ENCODE data around the gene LIPT2.
A peak's percentile ranks its signal among the peaks of the same experiment; 100 is the strongest.
"Not testable (repeated sequence)": the region's sequence is repeated elsewhere in the genome, so short reads cannot be mapped to it uniquely, and the experiment has no call there.

The LIPT2 gene

DNA sequence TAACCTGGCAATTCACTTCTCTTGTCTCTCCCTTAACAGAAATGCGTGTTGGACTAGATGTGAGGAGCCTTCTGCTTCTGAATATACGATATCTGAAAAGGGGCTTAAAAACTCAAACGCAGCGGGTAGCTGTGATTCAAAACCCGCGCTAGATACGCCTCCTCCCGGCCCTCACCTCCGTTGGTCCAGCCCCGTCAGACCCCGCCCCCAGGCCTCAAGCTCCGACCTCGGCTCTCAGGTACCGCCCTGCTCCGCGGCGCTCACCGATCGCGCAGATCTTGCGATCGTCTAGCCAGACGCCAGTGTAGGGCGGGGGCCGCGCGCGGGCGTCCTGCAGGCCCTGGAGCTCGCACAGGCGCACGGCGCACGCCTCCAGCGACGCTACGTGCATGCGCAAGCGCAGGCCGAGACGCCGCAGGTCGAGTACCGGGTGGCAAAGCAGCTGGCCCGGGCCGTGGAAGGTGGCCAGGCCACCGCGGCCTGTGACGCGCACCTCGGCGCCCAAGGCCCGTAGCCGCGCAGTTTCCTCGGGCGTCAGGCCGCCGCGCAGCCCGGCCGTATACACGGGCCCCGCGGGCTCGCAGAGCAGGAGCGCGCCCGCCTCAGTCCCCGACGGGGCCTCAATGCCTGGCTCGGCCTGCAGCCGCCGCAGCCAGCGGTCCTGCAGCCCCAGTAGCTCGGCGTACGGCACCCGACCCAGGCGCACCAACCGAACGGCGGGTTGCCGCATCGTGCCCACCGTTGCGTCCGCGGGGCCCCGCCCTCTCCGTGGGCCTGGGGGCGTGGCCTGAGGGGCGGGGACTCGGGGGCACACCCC, at the start of gene LIPT2:
Gene LIPT2 (minus strand): TSS at position 751 of the 817 bp plus-strand sequence. CDS start 21 bp downstream, at position 730.
- DNase-seq = peak; percentile 89 to 94

DNA sequence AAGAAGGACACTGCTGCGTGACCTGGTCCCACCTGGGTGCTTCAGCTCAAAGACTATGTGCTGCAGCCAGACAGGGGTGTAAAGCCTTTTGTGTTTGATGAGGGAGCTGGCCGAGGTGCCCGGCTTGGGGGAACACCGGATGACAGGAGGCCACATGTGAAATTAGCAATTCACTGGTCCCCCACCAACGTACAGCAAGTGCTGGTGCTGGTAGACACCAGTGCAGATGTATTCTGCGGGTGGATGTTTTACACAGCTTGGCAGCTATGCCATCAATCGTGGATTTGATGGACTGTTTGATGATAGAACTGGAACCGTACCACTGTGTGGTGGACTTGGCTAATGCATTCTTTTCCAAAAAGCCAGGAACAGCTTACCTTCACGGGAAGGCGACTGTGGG, 47.9 kb upstream of the LIPT2 start:
- no peak for DNase-seq

DNA sequence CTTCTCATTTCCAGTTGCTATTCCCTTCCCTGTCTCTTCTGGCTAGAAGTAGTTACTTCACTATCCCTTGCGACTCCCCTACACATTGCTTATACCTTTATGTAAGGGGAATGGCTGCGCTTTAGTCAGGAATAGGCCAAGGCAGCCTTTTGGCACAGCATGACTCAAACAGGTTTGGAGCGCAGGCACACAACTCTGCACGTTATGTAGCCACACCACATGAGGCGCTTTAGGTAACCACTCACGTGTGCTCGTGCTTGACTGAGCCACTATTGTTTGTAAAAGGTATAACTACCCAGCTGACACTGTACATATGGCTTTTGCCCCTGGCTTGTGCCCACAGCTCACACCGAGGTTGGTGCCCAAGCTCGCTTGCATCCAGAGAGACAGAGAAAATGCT, 46.7 kb upstream of the LIPT2 start:
- DNase-seq = no peak

DNA sequence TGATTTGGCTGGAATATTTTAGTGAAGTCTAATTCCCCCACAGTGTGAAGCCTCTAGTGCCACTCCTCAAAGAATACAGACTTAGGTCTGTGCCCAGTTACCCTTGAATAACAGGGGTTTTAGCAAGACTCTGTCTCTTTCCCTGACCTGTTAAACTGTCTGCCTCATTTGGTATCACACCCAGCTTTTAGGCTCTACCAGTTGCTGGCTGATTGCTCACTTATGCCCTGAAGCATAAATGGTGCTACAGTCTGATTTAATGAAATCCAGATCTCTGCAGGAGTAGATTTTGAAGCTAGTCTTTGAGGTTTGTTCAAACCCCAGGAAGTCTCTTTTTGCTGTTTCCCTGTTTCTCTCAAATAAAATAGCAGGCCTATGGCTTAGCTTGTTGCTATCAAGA, 45.2 kb upstream of the LIPT2 start:
- no peak for DNase-seq

DNA sequence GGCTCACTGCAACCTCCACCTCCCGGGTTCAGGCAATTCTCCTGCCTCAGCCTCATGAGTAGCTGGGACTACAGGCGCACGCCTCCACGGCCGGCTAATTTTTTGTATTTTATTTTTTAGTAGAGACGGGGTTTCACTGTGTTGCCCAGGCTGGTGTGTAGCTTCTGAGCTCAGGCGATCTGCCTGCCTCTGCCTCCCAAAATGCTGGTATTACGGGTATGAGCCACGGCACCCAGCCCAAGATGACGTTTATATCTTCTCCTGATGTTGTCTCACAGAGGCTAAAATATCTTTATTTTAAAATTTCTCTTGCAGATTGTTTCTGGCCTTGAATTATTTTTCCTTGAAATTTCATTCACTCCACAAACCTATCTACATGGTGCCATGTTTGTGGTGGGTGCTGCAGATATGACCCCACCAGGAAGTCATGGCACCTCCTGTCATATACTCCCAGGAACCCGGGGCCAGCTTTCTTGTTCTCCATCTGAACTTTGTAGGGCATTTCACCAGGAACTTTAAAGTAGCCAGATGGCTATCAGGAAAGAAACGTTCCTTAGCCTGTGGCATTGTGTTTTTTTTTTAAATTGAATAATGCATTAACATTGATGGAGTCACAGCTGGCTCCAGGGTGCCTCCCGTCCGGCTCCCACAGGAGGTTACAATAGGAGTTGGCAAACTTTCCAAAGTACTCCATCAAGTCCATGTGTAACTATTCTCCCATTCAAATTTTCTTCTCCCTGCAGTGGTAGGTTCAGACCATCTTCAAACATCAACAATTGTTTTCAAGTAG, 42.0 kb upstream of the LIPT2 start:
- no peak for DNase-seq

DNA sequence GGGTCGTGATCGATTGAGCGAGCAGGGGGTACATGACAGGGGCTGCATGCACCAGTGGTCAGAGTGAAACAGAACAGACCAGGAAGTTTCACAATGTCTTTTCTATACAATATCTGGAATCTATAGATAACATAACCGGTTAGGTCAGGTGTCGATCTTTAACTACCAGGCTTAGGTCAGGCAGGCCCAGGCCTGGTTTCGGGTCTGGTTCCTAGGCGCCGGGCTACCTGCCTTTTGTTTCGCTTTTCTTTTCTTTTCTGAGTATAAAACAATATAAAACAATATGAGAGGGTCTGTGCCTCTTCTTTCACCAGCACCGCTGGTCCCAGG, 41.4 kb upstream of the LIPT2 start:
- not testable (repeated sequence) for DNase-seq

DNA sequence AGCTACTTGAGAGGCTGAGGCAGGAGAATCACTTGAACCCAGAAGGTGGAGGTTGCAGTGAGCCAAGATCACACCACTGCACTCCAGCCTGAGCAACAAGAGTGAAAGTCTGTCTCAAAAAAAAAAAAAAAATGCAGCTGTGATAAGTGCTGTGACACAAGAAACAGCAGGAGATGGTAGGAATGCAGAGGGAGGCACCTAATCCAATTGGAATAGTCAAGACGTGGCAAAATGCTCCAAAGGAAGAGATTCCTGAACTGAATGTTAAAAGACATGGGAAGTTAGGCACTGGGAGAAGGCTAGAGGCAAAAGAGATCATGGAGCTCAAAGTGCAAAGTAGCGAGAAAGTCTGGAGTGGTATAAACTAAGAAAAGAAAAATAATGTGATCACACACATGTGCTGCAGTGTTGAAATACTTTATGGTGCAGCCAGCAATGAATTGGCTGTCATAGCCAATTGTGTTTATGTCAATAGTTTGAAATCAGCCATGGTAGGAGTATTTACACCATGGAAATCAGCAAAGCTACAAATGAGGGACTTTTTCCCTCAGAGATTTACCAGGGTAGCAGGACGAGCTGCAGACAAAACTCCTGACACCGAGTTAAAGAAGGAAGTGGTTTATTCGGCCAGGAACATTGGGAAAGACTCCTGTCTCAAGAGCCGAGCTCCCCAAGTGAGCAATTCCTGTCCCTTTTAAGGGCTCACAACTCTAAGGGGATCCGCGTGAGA, 40.9 kb upstream of the LIPT2 start:
- peak; percentile 38 to 66 for DNase-seq

DNA sequence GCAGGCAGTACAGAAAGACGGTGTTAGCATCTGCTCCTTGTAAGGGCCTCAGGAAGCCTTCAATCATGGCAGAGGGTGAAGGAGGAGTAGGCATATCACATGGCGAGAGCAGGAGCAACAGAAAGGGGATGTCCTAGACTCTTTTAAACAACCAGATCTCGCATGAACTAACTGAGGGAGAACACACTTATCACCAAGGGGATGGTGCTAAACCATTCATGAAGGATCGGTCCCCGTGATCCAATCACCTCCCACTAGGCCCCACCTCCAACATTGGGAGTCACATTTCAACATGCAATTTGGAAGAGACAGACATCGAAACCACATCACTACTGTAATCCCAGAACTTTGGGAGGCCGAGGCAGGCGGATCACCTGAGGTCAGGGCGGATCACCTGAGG, 39.9 kb upstream of the LIPT2 start:
- DNase-seq = no peak

DNA sequence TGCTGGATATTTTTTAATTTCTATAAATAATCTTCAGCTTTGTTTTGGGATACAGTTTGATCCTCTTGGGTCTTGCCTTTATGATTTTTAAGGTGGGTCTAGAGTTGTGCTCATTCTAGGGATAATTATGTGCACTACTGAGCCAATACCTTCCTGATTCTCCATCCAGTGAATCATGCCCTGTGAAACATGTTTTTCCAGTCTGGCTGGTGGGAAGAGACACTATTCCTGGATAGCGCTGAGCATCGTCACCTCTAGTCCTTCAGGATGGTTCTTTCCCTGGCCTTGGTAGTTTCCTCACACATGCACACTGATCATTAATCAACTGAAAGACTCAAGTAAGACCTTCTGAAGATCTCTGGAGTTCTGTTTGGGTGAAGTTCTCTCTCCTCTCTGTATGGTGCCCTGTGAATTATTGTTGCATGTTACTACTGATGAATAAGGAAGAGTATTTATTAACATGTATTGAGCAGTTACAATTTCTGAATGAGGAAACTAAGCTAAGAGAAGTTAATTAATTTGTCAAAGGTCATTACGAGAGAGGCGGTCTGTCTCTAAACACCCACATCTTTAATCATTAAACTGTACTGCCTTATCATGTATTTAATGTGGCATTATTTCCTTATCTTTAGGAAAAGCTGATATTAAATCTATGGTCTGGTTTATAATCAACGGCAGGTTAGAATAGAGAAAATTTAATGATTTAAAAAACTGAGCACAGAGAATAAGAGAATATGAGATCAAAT, 39.1 kb upstream of the LIPT2 start:
- DNase-seq = no peak

DNA sequence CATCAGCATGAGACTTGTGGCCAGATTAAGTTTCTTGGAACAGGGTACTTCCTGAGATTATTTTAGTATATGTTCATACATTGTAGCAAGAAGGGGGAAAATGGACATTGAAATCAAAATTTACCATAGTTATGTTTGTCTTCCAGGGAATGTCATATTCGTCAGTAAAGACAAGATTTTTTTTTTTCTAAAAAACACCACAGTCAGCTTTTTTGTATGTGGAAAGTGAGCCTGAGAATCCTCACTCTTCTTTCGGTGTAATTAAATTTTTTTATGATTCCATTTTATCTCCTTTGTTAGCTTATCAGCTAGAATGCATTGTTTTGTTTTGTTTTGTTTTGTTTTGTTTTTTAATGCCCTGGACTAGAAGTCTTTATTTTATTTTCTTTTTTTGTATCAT, 31.5 kb upstream of the LIPT2 start:
- no peak for DNase-seq

DNA sequence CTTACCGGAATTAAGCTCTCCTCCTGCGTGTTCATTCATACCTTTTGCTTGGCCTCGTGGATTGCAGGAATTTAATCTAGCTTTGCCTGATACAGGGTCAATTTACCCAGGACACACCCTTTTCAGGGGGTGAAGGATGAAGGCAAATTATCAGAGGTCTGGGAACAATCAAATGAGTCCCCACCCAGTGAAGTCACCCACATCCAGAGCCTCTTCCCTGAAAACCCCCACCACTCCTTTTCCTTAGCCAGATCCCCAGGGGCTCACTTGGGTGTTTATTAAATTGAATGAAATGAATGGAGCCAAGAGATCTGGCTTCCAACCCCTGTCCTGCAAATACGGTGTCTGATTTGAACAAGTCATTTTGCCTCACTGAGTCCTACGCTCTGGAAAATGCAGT, 31.0 kb upstream of the LIPT2 start:
- DNase-seq = no peak

DNA sequence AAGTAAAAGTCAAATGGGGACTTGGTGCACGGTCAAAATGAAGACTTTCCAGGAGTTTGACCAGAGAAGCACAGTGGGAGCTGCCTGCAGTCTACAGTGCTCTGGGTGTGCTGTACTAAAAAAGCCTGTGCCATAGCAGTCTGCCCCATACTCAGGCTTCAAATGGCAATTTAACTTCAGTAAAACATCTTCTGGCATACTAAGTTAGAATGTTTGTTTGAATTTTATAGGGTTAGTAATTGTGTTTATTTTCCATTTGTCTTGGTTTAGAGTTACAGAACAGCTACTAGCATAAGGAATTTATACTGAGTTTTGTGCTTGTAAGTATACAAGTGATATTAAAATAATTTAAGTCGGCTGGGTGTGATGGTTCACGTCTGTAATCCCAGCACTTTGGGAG, 29.3 kb upstream of the LIPT2 start:
- no peak for DNase-seq

DNA sequence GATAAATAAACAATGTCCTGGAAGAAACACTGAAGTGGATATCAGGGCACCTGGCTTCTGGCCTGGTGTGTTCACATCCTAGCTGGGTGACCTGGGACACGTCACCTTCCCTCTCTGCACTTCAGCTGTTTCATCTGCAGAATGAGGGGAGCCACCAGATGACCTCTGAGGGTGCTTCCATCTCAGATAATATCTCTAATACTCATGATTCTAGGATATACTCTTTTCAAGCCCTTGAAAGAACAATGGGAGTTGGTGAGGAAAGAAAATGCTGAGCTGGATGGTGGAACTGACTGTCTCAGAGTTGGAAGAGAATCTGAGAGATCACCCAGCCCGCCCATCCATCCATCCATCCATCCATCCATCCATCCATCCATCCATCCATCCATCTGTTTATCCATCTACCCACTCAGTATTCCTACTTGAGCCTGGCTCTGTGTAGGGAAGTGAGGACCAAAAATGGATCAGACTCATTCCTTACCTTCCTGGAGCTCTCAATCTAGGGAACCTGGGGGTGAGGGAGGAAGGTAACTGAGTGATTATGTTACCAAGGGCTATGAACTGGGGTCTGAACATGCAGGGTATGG, 28.2 kb upstream of the LIPT2 start:
- DNase-seq = no peak

DNA sequence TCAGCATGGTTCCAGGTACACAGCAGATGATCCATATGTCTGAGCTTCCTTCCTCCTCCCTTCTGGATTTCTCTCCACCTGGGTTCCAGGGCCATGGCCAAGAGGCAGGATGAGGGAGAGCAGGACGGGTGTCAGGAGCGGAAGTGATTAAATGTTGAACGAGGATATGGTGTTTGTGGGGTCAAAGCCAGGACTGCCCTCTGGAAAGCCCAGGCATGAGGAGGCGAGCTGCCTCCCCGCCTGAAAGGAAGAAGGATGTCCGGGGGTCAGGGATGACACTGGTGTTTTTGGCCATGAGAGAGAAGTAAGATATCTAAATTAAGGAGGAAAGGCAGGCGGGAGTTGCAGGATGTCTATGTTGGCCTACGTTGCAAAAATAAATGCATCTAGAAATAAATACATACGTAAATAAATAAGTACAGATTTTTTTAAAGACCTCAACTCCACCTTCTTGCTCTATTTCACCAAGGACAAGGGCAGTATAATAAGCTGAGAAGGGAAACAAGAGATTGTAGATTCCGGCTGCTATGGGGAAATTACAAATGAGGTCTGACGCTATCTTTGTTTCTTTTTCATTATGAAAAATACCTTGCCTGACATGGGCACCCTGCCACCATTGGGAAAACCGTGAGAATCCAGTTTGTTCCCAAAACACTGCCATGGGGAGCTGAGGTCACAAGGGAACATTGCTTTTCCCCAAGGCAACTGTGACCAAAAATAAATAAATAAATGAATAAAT, 27.6 kb upstream of the LIPT2 start:
- no peak for DNase-seq

DNA sequence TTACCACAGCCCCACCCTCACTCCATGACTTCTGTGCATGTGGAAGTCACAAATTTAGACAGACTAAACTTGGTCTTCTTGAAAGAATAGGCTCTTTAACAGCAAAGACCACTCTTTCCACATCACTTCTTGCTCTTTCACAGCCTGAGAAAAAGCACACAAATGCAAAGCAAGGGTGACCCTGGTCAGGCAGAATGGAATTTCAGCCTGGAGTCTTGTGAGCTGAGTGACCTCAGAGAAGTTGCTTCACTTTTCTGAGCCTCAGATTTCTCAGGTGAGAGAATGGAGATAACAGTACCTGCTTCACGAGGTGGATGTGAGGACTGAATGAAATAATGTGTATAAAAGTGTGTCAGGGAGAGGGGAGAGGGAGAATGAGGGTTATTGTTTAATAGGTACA, 26.8 kb upstream of the LIPT2 start:
- no peak for DNase-seq

DNA sequence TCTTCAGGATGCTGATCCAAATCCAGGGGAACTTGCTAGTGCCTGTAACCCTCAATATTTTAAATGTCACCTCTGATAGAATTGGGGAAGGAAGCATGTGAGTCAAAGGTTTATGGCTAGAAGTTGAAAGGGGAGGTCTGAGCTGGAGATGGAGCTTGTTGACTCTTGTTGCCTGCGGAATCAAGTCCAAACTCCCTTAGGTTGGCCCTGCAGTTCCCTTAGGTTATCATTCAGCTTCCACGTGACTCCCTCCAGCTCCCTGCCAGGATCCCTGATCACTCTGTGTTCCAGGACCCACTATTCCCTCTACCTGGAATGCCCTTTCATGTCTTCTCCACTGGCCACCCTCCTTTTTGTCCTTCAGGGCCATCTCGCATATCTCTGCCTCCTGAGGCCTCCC, 26.2 kb upstream of the LIPT2 start:
- DNase-seq = no peak

DNA sequence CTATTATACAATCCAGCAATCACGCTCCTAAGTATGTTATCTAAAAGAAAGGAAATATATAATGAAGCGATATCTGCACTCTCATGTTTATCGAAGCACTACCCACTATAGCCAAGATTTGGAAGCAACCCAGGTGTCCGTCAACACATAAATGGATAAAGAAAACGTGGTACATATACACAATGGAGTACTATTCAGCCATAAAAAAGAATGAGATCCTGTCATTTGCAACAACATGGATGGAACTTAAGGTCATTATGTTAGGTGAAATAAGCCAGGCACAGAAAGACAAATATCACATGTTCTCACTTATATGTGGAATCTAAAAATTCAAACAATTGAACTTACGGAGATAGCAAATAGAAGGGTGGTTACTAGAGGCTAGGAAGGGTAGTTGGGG, 24.1 kb upstream of the LIPT2 start:
- not testable (repeated sequence) for DNase-seq

DNA sequence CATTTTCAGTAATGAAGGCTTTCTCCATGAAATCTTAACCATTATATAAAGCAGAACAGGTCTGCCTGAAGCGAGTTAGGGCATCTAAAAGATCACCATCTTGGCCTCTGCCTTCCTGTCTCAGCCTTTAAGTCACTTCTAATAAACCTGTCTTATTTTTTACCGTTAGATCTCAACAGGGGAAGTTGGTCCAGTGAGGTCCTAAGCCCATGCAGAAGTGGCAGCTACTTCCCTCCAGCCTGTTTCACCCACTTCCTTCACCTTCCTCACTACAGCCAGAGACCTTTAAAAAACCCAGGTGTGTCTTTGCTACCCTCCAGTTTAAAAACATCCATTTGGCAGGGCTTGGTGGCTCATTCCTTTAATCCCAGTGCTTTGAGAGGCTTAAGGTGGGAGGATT, 14.1 kb upstream of the LIPT2 start:
- no peak for DNase-seq

DNA sequence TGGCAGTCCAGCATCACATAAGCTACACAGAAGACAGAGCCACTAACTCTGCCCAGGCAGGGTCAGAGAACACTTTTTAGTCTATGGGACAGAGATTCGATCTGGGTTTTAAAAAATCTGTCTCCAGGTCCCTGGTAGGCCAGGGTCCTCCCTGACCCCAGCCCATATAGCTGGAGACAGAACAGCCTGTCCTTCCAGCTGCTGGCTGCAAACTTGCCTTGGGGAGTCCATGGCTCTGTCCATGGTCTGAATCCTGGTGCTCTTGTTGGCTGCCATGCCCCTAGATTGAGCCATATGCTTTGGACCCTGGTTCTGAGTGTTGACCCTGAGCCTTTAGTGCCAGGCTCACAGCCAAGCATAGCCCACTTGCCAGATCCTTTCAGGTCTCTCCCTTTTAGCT, 13.3 kb upstream of the LIPT2 start:
- no peak for DNase-seq

DNA sequence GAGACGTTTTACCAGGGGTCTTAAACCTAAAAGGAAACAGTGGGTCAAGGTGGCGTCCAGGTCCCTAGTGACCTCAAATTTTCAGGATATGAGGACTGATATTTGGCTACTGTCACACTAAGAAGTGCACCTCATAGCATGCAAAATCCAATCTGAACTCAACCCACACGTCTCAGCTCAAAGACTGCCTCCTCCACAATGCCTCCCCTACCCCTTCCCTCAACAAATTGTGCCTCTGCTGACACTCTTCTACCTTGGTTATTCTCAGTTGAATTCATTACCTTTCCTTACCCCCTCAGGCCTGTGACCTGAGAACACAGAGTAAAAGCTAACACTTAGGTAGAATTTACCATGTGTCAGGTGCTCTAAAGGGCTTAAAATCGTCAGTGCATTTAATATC, 12.4 kb upstream of the LIPT2 start:
- DNase-seq = no peak

DNA sequence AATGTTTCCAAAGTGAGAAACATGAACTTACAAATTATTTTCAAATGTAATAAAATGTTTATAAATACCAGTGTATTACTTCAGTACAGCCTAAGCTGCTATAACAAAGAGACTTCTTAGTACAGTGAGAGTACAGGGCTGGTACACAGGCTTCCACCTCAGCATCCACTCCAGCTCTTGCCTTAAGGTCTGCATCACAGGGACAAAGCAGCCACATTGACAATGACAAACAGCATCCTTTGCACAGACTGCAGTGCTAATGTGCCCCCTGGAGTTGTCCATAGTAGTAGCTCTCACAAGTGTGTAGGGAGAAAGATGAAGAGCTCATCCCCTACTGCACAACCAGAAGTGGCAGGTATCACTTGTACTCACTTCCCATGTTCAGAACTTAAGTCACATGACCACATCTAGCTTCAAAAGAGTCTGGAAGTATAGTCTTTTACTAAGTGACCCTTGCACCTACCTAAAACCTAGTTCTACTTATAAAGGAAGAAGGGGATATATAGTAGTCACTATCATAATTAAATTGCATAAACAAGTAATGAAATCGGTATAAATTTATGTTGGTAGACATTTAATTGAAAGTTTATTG, 10.7 kb upstream of the LIPT2 start:
- DNase-seq = no peak

DNA sequence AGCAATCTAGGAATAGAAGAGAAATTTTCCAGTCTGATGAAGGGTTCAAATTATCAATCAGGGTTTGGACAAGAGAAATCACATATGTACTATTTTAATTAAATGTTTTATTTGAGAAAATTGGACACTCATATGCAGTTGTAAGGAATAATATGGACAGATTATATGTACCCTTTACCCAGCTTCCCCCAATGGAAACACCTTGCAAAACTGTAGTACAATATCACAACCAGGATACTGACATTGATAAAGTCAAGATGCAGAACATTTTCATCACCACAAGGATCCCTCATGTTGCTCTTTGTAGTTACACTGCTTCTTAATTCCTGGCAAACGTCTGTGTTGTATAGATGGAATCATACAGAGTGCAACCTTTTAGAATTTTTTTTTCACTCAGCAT, 1.4 kb upstream of the LIPT2 start:
- no peak for DNase-seq
